Mesenchymal stem cell (in vitro differentiated cells and primary cell): ENCODE results near the gene WNT6.
A peak's percentile ranks its signal among the peaks of the same experiment; 100 is the strongest.

ENCODE experiments used
- DNase-seq: peaks from one replicate; pipeline ENCODE4 v3.0.0-alpha.2; 2013
- H2AFZ ChIP-seq: one replicate; pipeline ENCODE4 v1.6.1; 2013; ENCODE audit warnings: low read depth, mild to moderate bottlenecking, control low read depth, inconsistent platforms, low read length, moderate library complexity
- H2AK5ac ChIP-seq: 2 replicates; pipeline ENCODE4 v1.6.1; 2013; ENCODE audit warnings: low read length, moderate library complexity, mild to moderate bottlenecking, inconsistent platforms; ENCODE audit not compliant: severe bottlenecking
- H2BK120ac ChIP-seq: one replicate; pipeline ENCODE4 v1.6.1; 2013; ENCODE audit warnings: low read depth, mild to moderate bottlenecking, inconsistent platforms, low read length, moderate library complexity
- H2BK12ac ChIP-seq, 2 experiments: one replicate each; pipeline ENCODE4 v1.6.1; 2013; ENCODE audit warnings: inconsistent platforms in 2 of 2, low read length in 2 of 2, mild to moderate bottlenecking in 2 of 2, moderate library complexity in 2 of 2, control low read depth in 1 of 2
- H2BK15ac ChIP-seq: one replicate; pipeline ENCODE4 v1.6.1; 2013; ENCODE audit warnings: mild to moderate bottlenecking, low read depth, inconsistent platforms; ENCODE audit not compliant: poor library complexity, severe bottlenecking
- H2BK5ac ChIP-seq: 2 replicates; pipeline ENCODE4 v1.6.1; 2013; ENCODE audit warnings: low read depth, mild to moderate bottlenecking, low read length, control low read depth, inconsistent platforms; ENCODE audit not compliant: poor library complexity, severe bottlenecking
- H3K14ac ChIP-seq, 2 experiments: one replicate each; pipeline ENCODE4 v1.6.1; 2013; ENCODE audit warnings: inconsistent platforms in 2 of 2, low read length in 2 of 2, control low read depth in 1 of 2, mild to moderate bottlenecking in 1 of 2, moderate library complexity in 1 of 2
- H3K18ac ChIP-seq, 2 experiments: one replicate each; pipeline ENCODE4 v1.6.1; 2013; ENCODE audit warnings: inconsistent platforms in 2 of 2, low read length in 2 of 2, control low read depth in 1 of 2, low read depth in 1 of 2, mild to moderate bottlenecking in 1 of 2
- H3K23ac ChIP-seq, 2 experiments: one replicate each; pipeline ENCODE4 v1.6.1; 2013; ENCODE audit warnings: inconsistent platforms in 2 of 2, low read length in 2 of 2, mild to moderate bottlenecking in 2 of 2, moderate library complexity in 2 of 2, control low read depth in 1 of 2
- H3K27ac ChIP-seq: 2 replicates; pipeline ENCODE4 v1.5.1; 2013; ENCODE audit warnings: mild to moderate bottlenecking, moderate library complexity, low read length, control low read depth, inconsistent platforms; ENCODE audit not compliant: poor library complexity, severe bottlenecking
- H3K27me3 ChIP-seq, 2 experiments: 2 replicates each; pipeline versions ENCODE4 v1.6.1 to v1.7.0; 2013; ENCODE audit warnings: low read length in 2 of 2, mild to moderate bottlenecking in 2 of 2, moderate library complexity in 2 of 2, control low read depth in 1 of 2, inconsistent platforms in 1 of 2; ENCODE audit not compliant: control insufficient read depth in 1 of 2, insufficient read depth in 1 of 2
- H3K36me3 ChIP-seq, 2 experiments: 2 replicates each; pipeline versions ENCODE4 v1.6.1 to v1.7.0; 2013; ENCODE audit warnings: low read length in 2 of 2, control low read depth in 1 of 2, inconsistent platforms in 1 of 2, low read depth in 1 of 2, mild to moderate bottlenecking in 1 of 2; ENCODE audit not compliant: insufficient read depth in 2 of 2, control insufficient read depth in 1 of 2
- H3K4ac ChIP-seq, 2 experiments: one replicate each; pipeline ENCODE4 v1.6.1; 2013; ENCODE audit warnings: inconsistent platforms in 2 of 2, low read length in 2 of 2, mild to moderate bottlenecking in 2 of 2, moderate library complexity in 2 of 2, control low read depth in 1 of 2, low read depth in 1 of 2
- H3K4me1 ChIP-seq: 2 replicates; pipeline ENCODE4 v1.6.1; 2013; ENCODE audit warnings: low read depth, low read length, control low read depth; ENCODE audit not compliant: control insufficient read depth, insufficient read depth
- H3K4me2 ChIP-seq: 2 replicates; pipeline ENCODE4 v1.6.1; 2013; ENCODE audit warnings: low read length, mild to moderate bottlenecking, inconsistent platforms; ENCODE audit not compliant: poor library complexity, severe bottlenecking
- H3K4me3 ChIP-seq, 2 experiments: 2 replicates each; pipeline versions ENCODE4 v1.5.1 to v1.7.0; 2013; ENCODE audit warnings: low read length in 2 of 2, mild to moderate bottlenecking in 2 of 2, control low read depth in 1 of 2, low read depth in 1 of 2; ENCODE audit not compliant: insufficient read depth in 1 of 2
- H3K79me1 ChIP-seq: replicated peaks from 2 replicates; pipeline ENCODE4 v1.6.1; 2013; ENCODE audit warnings: mild to moderate bottlenecking, control low read depth, low read length, inconsistent platforms; ENCODE audit not compliant: poor library complexity, severe bottlenecking
- H3K9ac ChIP-seq: 2 replicates; pipeline ENCODE4 v1.7.0; 2013; ENCODE audit warnings: mild to moderate bottlenecking, low read length, moderate library complexity
- H3K9me3 ChIP-seq: 2 replicates; pipeline ENCODE4 v1.7.0; 2013; ENCODE audit warnings: mild to moderate bottlenecking, low read length; ENCODE audit not compliant: control insufficient read depth
- H4K8ac ChIP-seq: one replicate; pipeline ENCODE4 v1.6.1; 2013; ENCODE audit warnings: inconsistent platforms, mild to moderate bottlenecking, low read length, moderate library complexity
- H4K91ac ChIP-seq: one replicate; pipeline ENCODE4 v1.6.1; 2013; ENCODE audit warnings: mild to moderate bottlenecking, low read length, inconsistent platforms
- WGBS: methylation state at CpG from one replicate; pipeline ENCODE4 v1.1.7; 2013; ENCODE audit warnings: mixed read lengths; 5-methylcytosine and 5-hydroxymethylcytosine counted together

WNT6 gene

DNA sequence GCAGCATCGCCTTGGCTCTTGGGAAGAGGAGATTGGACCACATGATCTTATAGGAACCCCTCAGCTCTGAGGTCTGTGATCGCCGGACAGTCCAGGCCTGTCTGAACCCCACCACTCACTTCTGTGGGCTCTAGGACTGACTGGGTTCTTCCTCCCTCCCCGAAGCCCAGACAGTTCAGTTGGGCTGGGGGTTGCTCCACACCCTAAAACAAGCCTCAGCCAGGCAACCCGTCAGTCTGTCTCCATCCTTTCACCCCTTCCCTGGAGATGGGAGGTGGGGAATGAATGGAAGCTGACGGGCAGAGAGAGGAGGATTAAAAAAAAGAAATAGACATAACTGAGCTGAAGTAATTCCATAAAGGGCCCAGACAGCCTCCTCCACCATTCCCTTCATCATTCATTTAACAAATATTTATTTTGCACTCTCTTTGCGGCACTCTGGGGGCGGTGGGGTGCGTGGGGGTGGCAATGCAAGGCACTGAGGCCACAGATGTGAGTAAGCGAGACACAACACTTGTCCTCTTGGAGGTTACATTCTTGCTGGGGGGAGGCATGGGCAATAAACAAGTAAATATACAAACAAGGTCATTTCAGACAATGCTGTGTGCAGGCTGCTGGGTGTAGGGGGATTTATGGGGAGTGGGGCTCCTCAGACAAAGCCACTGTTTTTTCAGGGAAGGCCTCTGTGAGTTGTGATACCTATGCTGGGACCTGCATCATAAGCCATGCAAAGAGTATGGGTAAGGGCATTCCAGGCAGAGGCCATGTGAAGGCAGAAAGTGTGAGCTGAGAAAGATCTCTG lies 33.9 kb downstream of the WNT6 start:
- no peak overlapping the region for H2BK12ac ChIP-seq
- peaks cover 40% of the 10 kb centered on the region for H3K4me1 ChIP-seq
- peak overlapping the region; percentile 68 for H3K4me2 ChIP-seq
- H2BK15ac ChIP-seq, result no peak overlapping the region
- H2AK5ac ChIP-seq, result no peak overlapping the region
- H2AFZ ChIP-seq, result no peak overlapping the region
- no peak overlapping the region for H2BK120ac ChIP-seq
- peak overlapping the region in 1 of 2 experiments; percentile 66 for H3K4me3 ChIP-seq
- H3K27ac ChIP-seq, result no peak overlapping the region
- no peak overlapping the region for H2BK5ac ChIP-seq
- H3K9me3 ChIP-seq, result no peaks in the 10 kb centered on the region
- no peak overlapping the region for H3K18ac ChIP-seq
- no peak overlapping the region for H4K91ac ChIP-seq
- peaks cover 88 to 91% of the 10 kb centered on the region in 2 experiments for H3K27me3 ChIP-seq
- H3K14ac ChIP-seq, result no peak overlapping the region
- no peaks in the 10 kb centered on the region for H3K36me3 ChIP-seq
- no peak overlapping the region for H4K8ac ChIP-seq
- no peaks in the 10 kb centered on the region for H3K79me1 ChIP-seq
- H3K9ac ChIP-seq, result peak overlapping the region; percentile 17
- WGBS, result 27% methylated on average over 7 of the region's 10 CpGs
- H3K4ac ChIP-seq, result no peak overlapping the region
- peak overlapping the region in 1 of 2 experiments; percentile 57 for H3K23ac ChIP-seq
- no peak for DNase-seq

DNA sequence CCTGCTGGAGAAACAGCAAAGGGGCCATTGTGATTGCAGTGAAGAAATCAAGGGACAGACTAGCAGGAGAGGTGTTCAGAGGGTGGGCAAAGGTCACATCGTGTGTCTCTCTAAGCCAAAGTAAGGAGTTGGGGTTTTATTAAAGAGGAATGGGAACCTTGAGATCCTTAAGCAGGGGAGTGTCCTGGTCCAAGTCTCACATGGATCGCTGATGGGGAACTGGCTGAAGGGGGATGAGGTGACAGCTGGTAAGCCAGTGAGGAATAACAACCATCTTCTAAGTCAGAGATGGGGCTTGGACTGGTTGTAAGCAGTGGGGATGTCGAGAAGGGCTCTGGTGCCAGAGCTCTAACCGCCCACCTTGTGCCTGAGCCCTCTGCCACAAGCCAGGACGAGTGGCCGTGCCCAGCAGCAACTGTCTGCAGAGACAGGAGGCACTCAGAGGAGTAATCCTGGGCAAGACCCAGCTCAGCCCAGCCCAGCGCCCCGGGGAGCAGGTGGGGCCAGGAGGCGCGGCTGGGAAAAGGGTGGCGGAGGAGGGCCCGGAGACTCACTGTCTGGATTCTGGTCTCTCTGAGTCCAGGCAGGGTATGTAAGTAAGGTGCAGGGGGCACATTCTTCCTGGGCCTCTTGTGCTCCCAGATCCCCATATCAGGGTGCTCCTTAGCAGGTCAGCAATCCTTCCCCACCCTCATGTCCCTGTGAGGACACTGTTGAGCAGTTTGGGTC lies 34.7 kb downstream of the WNT6 start:
- Histone ChIP-seq H3K36me3 (no peaks in the 10 kb centered on the region), H3K23ac (no peak overlapping the region), H3K27me3 (peaks cover 96 to 97% of the 10 kb centered on the region in 2 experiments), H2BK15ac (no peak overlapping the region), H3K27ac (no peak overlapping the region), H3K4me1 (peaks cover 40% of the 10 kb centered on the region), H4K91ac (no peak overlapping the region), H2AK5ac (no peak overlapping the region), H3K4ac (no peak overlapping the region), H3K79me1 (no peaks in the 10 kb centered on the region), H2BK12ac (no peak overlapping the region), H3K18ac (no peak overlapping the region), H3K9ac (no peak overlapping the region), H3K9me3 (no peaks in the 10 kb centered on the region), H4K8ac (no peak overlapping the region), H3K4me3 (no peak overlapping the region), H2BK5ac (no peak overlapping the region), H2BK120ac (no peak overlapping the region), H3K14ac (no peak overlapping the region), H3K4me2 (no peak overlapping the region), H2AFZ (no peak overlapping the region)
- 27% methylated on average over 11 of the region's 12 CpGs for WGBS
- no peak for DNase-seq

DNA sequence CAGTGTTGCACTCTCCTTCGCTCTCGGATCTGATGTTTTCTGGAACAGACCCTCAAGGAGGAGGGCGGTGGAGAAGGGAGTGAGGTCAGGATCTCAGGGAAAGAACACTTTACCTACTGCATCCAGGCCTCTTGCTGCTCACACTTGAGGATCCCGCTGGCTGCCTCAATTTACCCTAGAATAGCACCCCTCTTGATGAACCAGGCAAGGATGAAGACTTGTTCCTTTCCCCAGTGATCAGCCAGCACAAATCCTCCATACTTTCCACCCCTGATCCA lies 35.2 kb downstream of the WNT6 start:
- Histone ChIP-seq H2BK120ac (no peak overlapping the region), H3K79me1 (no peaks in the 10 kb centered on the region), H3K4me3 (no peak overlapping the region), H2BK12ac (no peak overlapping the region), H3K27ac (no peak overlapping the region), H4K91ac (no peak overlapping the region), H3K14ac (no peak overlapping the region), H3K4me2 (no peak overlapping the region), H3K4ac (no peak overlapping the region), H3K18ac (no peak overlapping the region), H3K9me3 (no peaks in the 10 kb centered on the region), H3K9ac (no peak overlapping the region), H2BK5ac (no peak overlapping the region), H2AFZ (no peak overlapping the region), H3K23ac (no peak overlapping the region), H2AK5ac (no peak overlapping the region), H4K8ac (no peak overlapping the region), H3K36me3 (no peaks in the 10 kb centered on the region), H2BK15ac (no peak overlapping the region), H3K27me3 (peaks cover 97 to 98% of the 10 kb centered on the region in 2 experiments), H3K4me1 (peaks cover 40% of the 10 kb centered on the region)
- DNase-seq, result no peak
- WGBS, result 30% methylated on average over 4 of the region's 4 CpGs

DNA sequence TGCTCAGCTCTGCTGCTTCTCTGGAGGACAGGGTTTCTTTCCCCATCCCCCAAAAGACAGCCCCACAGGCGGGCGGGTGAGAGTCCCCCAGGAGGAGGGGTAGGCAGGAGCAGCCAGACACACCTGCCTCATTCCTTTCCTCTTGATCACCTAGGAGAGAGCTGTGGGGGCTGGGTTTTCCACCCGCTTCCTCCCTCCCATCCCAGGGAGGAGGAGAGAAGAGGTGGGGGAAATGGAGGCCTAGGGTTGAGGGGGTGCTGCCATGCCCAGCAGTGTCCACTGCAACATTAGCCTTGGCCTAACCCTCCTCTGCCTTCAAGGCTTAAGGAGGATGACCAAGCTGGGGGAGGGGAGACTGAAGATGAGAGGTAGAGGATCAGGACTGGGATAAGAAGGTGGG lies 35.7 kb downstream of the WNT6 start:
- no peak overlapping the region for H2BK120ac ChIP-seq
- no peak overlapping the region for H2BK15ac ChIP-seq
- no CpG with 5 or more reads among the region's 3 CpGs for WGBS
- DNase-seq, result no peak
- no peak overlapping the region for H3K27ac ChIP-seq
- no peak overlapping the region for H3K4ac ChIP-seq
- peaks cover 93% of the 10 kb centered on the region in 2 experiments for H3K27me3 ChIP-seq
- H3K23ac ChIP-seq, result no peak overlapping the region
- H2BK12ac ChIP-seq, result no peak overlapping the region
- H3K9ac ChIP-seq, result no peak overlapping the region
- no peak overlapping the region for H3K18ac ChIP-seq
- H2BK5ac ChIP-seq, result no peak overlapping the region
- H3K14ac ChIP-seq, result no peak overlapping the region
- H3K4me2 ChIP-seq, result no peak overlapping the region
- no peak overlapping the region for H2AK5ac ChIP-seq
- no peaks in the 10 kb centered on the region for H3K79me1 ChIP-seq
- no peak overlapping the region for H2AFZ ChIP-seq
- no peak overlapping the region for H4K91ac ChIP-seq
- H3K9me3 ChIP-seq, result no peaks in the 10 kb centered on the region
- H3K36me3 ChIP-seq, result no peaks in the 10 kb centered on the region
- H3K4me3 ChIP-seq, result no peak overlapping the region
- H3K4me1 ChIP-seq, result peaks cover 40% of the 10 kb centered on the region
- H4K8ac ChIP-seq, result no peak overlapping the region
